ENCODE data around the gene HNF1B.
A peak's percentile ranks its signal among the peaks of the same experiment; 100 is the strongest.

The HNF1B gene

DNA sequence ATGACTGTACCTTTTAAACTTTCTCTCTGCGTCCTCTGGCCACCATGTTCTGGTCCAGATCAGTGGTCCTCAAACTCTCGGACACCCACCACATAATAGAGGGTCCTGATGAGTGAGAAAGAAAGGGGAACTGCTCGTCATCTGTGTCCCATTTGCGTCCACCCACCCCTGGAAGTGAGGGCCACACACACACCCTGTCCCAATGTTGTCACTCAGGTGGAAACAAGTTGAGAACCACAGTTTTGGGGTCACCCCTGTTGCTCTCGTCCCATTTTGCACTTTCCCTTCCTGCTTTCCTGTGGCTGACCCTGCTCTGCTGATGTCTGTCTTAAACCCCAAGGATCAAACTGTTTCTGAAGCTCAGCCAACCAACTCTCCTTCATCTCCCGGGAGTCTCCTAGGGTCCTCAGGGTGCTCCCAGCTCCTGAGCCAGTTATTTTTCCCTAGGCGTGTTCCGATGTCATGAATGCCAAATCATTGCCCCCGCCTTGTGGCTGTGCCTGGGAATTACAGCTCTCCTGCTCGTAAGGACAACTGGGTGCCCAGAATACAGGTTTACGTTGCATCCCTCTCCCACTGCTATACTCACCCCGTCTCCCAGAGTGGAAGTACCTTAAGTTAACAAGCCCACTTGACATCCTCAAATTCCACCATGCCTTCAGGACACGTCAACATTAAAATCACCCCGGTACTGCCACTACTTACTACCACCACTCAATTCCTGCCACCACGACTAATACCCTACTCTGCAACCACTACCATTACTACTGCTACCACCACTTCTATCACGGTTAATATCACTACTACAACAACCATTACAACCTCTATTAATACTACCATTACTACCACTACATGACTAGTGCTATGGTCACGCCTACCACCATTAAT is 26.0 kb upstream of the HNF1B start:
- DNase-seq (ENCODE audit: low spot score) = no peak
- peak; percentile 37 for TF ChIP-seq CTCF (IDR thresholded peaks at IDR 0.05; ENCODE audit: extremely low read depth, missing control alignments)

DNA sequence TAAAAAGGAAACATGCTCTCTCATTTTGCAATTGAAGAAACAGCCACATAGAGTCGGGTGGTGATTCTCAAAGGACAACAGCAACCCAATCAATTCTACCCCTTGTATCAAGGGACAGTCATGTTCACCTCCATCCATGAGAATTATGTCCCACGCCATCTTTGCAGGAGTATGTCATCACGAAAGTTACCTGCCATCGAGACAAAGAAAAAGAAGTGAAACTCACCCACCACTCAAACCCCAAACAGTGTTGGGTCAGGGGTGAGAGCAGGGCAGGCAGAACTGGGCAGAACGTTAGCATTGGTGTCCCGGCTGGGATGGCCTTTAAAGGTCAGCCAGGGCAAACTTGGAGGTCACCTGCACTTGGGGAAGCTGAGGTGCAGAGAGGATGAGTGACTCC is 24.2 kb upstream of the HNF1B start:
- no peak for DNase-seq (ENCODE audit: low spot score)
- no peak for TF ChIP-seq CTCF (IDR thresholded peaks at IDR 0.05; ENCODE audit: extremely low read depth, missing control alignments)

DNA sequence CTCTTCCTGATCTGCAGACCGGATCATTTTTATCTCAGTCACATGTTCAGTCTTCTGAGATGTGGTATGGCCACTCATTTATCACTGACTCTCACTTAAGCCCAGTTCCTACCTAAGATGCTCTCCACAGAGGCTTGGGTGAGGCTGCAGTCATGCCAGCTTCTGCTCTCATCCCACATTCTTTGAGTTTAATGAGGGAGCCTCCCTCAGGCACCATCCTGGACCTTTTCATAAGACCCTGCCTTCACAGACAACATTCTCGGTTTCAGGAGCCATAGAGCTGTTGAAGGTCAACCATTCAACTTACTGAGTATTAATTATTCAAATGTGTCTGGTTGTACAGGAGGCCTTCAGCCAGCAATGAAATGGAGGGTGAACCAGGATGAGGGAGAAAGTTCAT is 23.6 kb upstream of the HNF1B start:
- no peak for TF ChIP-seq CTCF (IDR thresholded peaks at IDR 0.05; ENCODE audit: extremely low read depth, missing control alignments)
- no peak for DNase-seq (ENCODE audit: low spot score)

DNA sequence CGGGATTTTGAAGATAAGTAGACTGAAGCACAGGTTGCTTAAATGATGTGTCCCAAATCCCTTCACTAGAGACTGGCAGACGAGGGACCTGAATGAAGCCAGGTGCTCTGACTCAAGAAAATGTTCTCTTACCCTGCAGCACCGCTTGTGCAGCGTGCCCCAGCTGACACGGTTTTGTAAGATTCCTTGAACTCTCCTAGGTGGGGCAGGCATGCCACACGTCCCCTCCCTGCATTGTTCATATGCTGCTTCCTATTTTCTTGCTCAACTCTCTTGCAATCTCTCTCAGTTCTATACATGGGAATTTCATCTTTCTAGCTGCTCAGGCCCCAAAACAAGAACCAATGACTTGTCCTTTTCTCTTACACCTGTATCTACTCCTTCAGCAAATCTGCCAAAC is 22.1 kb upstream of the HNF1B start:
- no peak for DNase-seq (ENCODE audit: low spot score)
- no peak for TF ChIP-seq CTCF (IDR thresholded peaks at IDR 0.05; ENCODE audit: extremely low read depth, missing control alignments)

- no peak for DNase-seq (ENCODE audit: low spot score)
Measured at GRCh38 chr17:37764383-37764782, 19.5 kb upstream of the HNF1B start.

DNA sequence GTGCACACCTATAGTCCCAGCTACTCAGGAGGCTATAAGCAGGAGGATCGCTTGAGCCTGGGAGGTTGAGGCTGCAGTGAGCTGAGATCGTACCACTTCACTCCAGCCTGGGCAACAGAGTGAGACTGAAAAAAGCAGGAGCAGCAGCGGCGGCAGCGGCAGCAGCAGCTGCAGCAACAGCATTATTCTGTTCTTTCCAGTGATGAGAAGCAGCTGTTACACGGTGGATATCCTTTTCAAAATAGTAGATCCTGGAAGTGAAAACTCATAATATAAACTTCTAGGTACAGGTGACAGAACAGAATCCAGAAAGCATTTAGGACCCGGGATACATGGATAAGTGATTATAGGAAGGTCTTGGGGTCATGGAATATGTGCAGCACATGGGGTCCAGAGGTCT is 17.8 kb upstream of the HNF1B start:
- no peak for TF ChIP-seq CTCF (IDR thresholded peaks at IDR 0.05; ENCODE audit: extremely low read depth, missing control alignments)
- no peak for DNase-seq (ENCODE audit: low spot score)

More at GRCh38 chr17:37764383-37764782, 19.5 kb upstream of the HNF1B start:
- no peak for TF ChIP-seq CTCF (IDR thresholded peaks at IDR 0.05; ENCODE audit: extremely low read depth, missing control alignments)

GRCh38 chr17:37761961-37762360 is 17.1 kb upstream of the HNF1B start:
- no peak for TF ChIP-seq CTCF (IDR thresholded peaks at IDR 0.05; ENCODE audit: extremely low read depth, missing control alignments)
- DNase-seq (ENCODE audit: low spot score) = no peak
